Measurements from ENCODE around the gene SPACDR.

SPACDR gene

GRCh38 chr7:100407285-100408180 is 56.5 kb downstream of the SPACDR start:
- no peak for DNase-seq

DNA sequence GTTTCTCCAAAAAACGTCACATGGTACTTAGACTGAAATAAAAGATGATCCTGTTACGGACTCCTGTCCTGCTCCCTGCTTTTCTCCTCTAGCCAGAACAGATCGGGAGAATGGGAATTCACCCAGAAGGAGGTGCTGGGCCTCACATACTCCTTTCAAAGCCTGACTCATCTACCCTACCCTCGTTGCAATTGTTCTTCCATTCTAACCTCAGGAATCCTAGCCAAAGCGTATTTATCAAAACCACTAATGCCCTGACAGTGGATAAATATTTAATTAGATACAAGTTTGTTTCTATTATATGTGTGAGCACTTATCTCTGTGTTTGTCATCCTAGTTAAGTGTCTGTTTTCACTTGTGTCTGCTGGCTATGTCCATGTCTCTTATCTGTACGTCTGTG is 57.3 kb downstream of the SPACDR start:
- no peak for DNase-seq
